ENCODE results near the gene HS1BP3. TPM values are rescaled to one million over a fixed set of nuclear protein-coding genes. Genes with fewer than 3 reads are reported as not detected.

Gene HS1BP3
- total RNA-seq, 1 donor from 2014 or later = 19.6 TPM

- no peak overlapping the region for H3K27ac Mint-ChIP-seq (ENCODE audit: unreplicated experiment)
- DNase-seq (ENCODE audit: low read depth, low spot score) = no peak
- H3K27me3 Mint-ChIP-seq (ENCODE audit: low read depth) = peaks cover 2% of the 10 kb centered on the region
- no peaks in the 10 kb centered on the region for H3K9me3 Mint-ChIP-seq
- peaks cover 35% of the 10 kb centered on the region for H3K4me1 Mint-ChIP-seq
- TF ChIP-seq, protein P1, sequence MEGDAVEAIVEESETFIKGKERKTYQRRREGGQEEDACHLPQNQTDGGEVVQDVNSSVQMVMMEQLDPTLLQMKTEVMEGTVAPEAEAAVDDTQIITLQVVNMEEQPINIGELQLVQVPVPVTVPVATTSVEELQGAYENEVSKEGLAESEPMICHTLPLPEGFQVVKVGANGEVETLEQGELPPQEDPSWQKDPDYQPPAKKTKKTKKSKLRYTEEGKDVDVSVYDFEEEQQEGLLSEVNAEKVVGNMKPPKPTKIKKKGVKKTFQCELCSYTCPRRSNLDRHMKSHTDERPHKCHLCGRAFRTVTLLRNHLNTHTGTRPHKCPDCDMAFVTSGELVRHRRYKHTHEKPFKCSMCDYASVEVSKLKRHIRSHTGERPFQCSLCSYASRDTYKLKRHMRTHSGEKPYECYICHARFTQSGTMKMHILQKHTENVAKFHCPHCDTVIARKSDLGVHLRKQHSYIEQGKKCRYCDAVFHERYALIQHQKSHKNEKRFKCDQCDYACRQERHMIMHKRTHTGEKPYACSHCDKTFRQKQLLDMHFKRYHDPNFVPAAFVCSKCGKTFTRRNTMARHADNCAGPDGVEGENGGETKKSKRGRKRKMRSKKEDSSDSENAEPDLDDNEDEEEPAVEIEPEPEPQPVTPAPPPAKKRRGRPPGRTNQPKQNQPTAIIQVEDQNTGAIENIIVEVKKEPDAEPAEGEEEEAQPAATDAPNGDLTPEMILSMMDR (conservative IDR thresholded peaks at IDR 0.05) = no peak
- peak overlapping the region; percentile 86 for H3K4me3 Mint-ChIP-seq
- no peaks in the 10 kb centered on the region for H3K36me3 Mint-ChIP-seq (ENCODE audit: low read depth)
These were observed 1.3 kb downstream of the HS1BP3 start for GRCh38 chr2:20649576-20649975.

GRCh38 chr2:20648831-20649230 lies 2.1 kb downstream of the HS1BP3 start:
- no peaks in the 10 kb centered on the region for H3K9me3 Mint-ChIP-seq
- H3K36me3 Mint-ChIP-seq (ENCODE audit: low read depth) = no peaks in the 10 kb centered on the region
- H3K4me3 Mint-ChIP-seq = peak overlapping the region; percentile 86
- peaks cover 35% of the 10 kb centered on the region for H3K4me1 Mint-ChIP-seq
- no peak overlapping the region for H3K27ac Mint-ChIP-seq (ENCODE audit: unreplicated experiment)
- DNase-seq (ENCODE audit: low read depth, low spot score) = no peak
- TF ChIP-seq, protein P1 (conservative IDR thresholded peaks at IDR 0.05) = no peak
- no peaks in the 10 kb centered on the region for H3K27me3 Mint-ChIP-seq (ENCODE audit: low read depth)

- DNase-seq (ENCODE audit: low read depth, low spot score) = no peak
- Mint-ChIP-seq H3K36me3 (ENCODE audit: low read depth) (no peaks in the 10 kb centered on the region), H3K4me3 (peak overlapping the region; percentile 7), H3K4me1 (peaks cover 35% of the 10 kb centered on the region), H3K27me3 (ENCODE audit: low read depth) (no peaks in the 10 kb centered on the region), H3K27ac (ENCODE audit: unreplicated experiment) (no peak overlapping the region), H3K9me3 (no peaks in the 10 kb centered on the region)
- TF ChIP-seq, protein P1 (conservative IDR thresholded peaks at IDR 0.05) = no peak
These were observed 2.7 kb downstream of the HS1BP3 start for GRCh38 chr2:20648206-20648605.

DNA sequence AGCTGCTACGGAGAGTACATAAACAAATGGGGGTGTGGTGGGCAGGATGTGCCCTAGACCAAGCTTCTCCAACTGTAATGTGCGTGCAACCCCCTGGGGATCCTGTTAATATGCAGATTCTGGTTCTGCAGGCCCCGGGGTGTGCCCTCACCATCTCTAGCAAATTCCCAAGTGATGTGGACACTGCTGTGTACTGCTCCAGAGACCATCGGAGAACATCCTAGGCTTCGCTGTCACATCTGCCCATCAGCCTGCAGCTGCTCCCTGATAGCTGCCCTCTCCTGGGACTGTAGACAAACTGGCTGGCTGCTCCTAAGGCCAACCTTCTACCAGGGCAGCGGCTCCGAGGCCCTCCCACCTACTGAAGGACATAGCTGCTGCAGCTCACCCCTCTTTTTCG lies 3.2 kb downstream of the HS1BP3 start:
- Mint-ChIP-seq H3K9me3 (no peaks in the 10 kb centered on the region), H3K27me3 (ENCODE audit: low read depth) (no peaks in the 10 kb centered on the region), H3K4me3 (peak overlapping the region; percentile 7), H3K4me1 (peaks cover 35% of the 10 kb centered on the region), H3K36me3 (ENCODE audit: low read depth) (no peaks in the 10 kb centered on the region), H3K27ac (ENCODE audit: unreplicated experiment) (no peak overlapping the region)
- DNase-seq (ENCODE audit: low read depth, low spot score) = no peak
- TF ChIP-seq, protein P1 (conservative IDR thresholded peaks at IDR 0.05) = no peak

- TF ChIP-seq, protein P1 (conservative IDR thresholded peaks at IDR 0.05) = no peak
- Mint-ChIP-seq H3K36me3 (ENCODE audit: low read depth) (no peaks in the 10 kb centered on the region), H3K9me3 (no peaks in the 10 kb centered on the region), H3K27ac (ENCODE audit: unreplicated experiment) (no peak overlapping the region), H3K4me3 (no peak overlapping the region), H3K4me1 (peaks cover 35% of the 10 kb centered on the region), H3K27me3 (ENCODE audit: low read depth) (no peaks in the 10 kb centered on the region)
- no peak for DNase-seq (ENCODE audit: low read depth, low spot score)
These were observed 3.7 kb downstream of the HS1BP3 start for GRCh38 chr2:20647211-20647610.

GRCh38 chr2:20646446-20646845 lies 4.5 kb downstream of the HS1BP3 start:
- Mint-ChIP-seq H3K27me3 (ENCODE audit: low read depth) (no peaks in the 10 kb centered on the region), H3K4me1 (peaks cover 34% of the 10 kb centered on the region), H3K9me3 (no peaks in the 10 kb centered on the region), H3K27ac (ENCODE audit: unreplicated experiment) (peak overlapping the region; percentile 54), H3K4me3 (no peak overlapping the region), H3K36me3 (ENCODE audit: low read depth) (no peaks in the 10 kb centered on the region)
- DNase-seq (ENCODE audit: low read depth, low spot score) = no peak
- TF ChIP-seq, protein P1 (conservative IDR thresholded peaks at IDR 0.05) = no peak

All from neural crest cell (in vitro differentiated cells).